PC-9 (cell line): Measurements from ENCODE around the gene ENGASE. TPM values are rescaled to one million over a fixed set of nuclear protein-coding genes. Genes with fewer than 3 reads are reported as not detected.
A peak's percentile ranks its signal among the peaks of the same experiment; 100 is the strongest.

Experiments
- BruUV-seq: library from RNA; stranded (reverse); fragments of 400-500 nt; replicated peaks from 2 replicates; lab custom pipeline; 2021; lab: Mats Ljungman, UMichigan
- CTCF ChIA-PET: fragments of 300-600 bp; sonication (Branson Sonifier 250); formaldehyde crosslinking; loops from one replicate; lab custom pipeline; 2022; ENCODE audit warnings: antibody characterized with exemption; lab: Charles Lee
- POLR2A ChIA-PET: fragments of 300-600 bp; sonication (Branson Sonifier 250); formaldehyde crosslinking; loops from one replicate; lab custom pipeline; 2022; ENCODE audit warnings: antibody characterized with exemption; ENCODE audit not compliant: unreplicated experiment; lab: Charles Lee
- DNase-seq, 2 experiments: peaks; one replicate each; pipeline versions ENCODE4 v3.0.0 to v3.0.0-alpha.2; 2015 to 2022; ENCODE audit warnings: mixed read lengths in 1 of 2
- H2AFZ ChIP-seq: fragments of 200-600 bp; sonication (generic); 2 replicates; pipeline ENCODE4 v1.8.1; 2017; ENCODE audit warnings: antibody characterized with exemption
- H3F3A ChIP-seq: fragments of 200-600 bp; sonication (generic); 2 replicates; pipeline ENCODE4 v1.8.1; 2017; ENCODE audit warnings: antibody characterized with exemption, mild to moderate bottlenecking, low read depth; ENCODE audit not compliant: insufficient read depth
- H3K27ac ChIP-seq: fragments of 200-600 bp; sonication (generic); 2 replicates; pipeline ENCODE4 v1.6.1; 2016; ENCODE audit warnings: mixed run types
- H3K27me3 ChIP-seq: fragments of 200-600 bp; sonication (generic); 2 replicates; pipeline ENCODE4 v1.6.1; 2016; ENCODE audit warnings: low read depth, mixed run types; ENCODE audit not compliant: insufficient read depth
- H3K36me3 ChIP-seq: fragments of 200-600 bp; sonication (generic); 2 replicates; pipeline ENCODE4 v1.6.1; 2016; ENCODE audit warnings: low read depth, mixed run types
- H3K4me1 ChIP-seq: fragments of 200-600 bp; sonication (generic); replicated peaks from 2 replicates; pipeline ENCODE4 v1.6.1; 2016; ENCODE audit warnings: mixed run types; ENCODE audit not compliant: insufficient read depth
- H3K4me2 ChIP-seq: fragments of 200-600 bp; sonication (generic); 2 replicates; pipeline ENCODE4 v1.6.1; 2017; ENCODE audit warnings: mixed run types
- H3K4me3 ChIP-seq: fragments of 200-600 bp; sonication (generic); 2 replicates; pipeline ENCODE4 v1.6.1; 2016; ENCODE audit warnings: mixed run types
- H3K79me2 ChIP-seq: fragments of 200-600 bp; sonication (generic); 2 replicates; pipeline ENCODE4 v1.6.1; 2017; ENCODE audit warnings: low read depth, mixed run types
- H3K9me2 ChIP-seq: fragments of 200-600 bp; sonication (generic); 2 replicates; pipeline ENCODE4 v1.8.1; 2017; ENCODE audit warnings: mild to moderate bottlenecking; ENCODE audit not compliant: insufficient read depth
- H3K9me3 ChIP-seq: fragments of 200-600 bp; sonication (generic); 2 replicates; pipeline ENCODE4 v1.8.1; 2016; ENCODE audit warnings: low read depth; ENCODE audit not compliant: insufficient read depth
- H4K20me1 ChIP-seq: fragments of 200-600 bp; sonication (generic); 2 replicates; pipeline ENCODE4 v1.8.1; 2017; ENCODE audit not compliant: insufficient read depth
- CTCF ChIP-seq: fragments of 200-600 bp; sonication (generic); conservative IDR thresholded peaks from 2 replicates; pipeline ENCODE4 v1.6.1; 2017; ENCODE audit warnings: mixed run types, antibody characterized with exemption, mild to moderate bottlenecking, moderate library complexity
- EZH2 ChIP-seq: fragments of 200-600 bp; sonication (generic); IDR thresholded peaks from 2 replicates; pipeline ENCODE4 v1.8.0; 2017; ENCODE audit warnings: antibody characterized with exemption, low read depth
- intact Hi-C: fragments of 100-400 bp; cut with micrococcal nuclease; formaldehyde crosslinking; loops from one replicate; pipeline ENCODE4 v1.10.0; 2022; ENCODE audit not compliant: unreplicated experiment
- total RNA-seq: library from RNA; stranded (reverse); gene quantifications from 2 replicates; pipeline ENCODE4 v1.2.3, GENCODE V29; 2021

ENGASE gene
- total RNA-seq, 1 experiment from 2014 or later: 15.7 TPM

GRCh38 chr17:79036596-79036995 lies 38.0 kb upstream of the ENGASE start:
- 0 out of 2 replicates have a peak overlapping the region, but pooled peaks have one; percentile 32 for H3K27ac ChIP-seq
- H3K36me3 ChIP-seq: no peaks in the 10 kb centered on the region
- peak in 1 of 2 experiments; percentile 77 for DNase-seq
- peak overlapping the region; percentile 42 for H3K4me2 ChIP-seq
- CTCF ChIA-PET: interaction anchor here (0.5 to 1.2 kb wide), 5 partner anchors 10 to 357 kb away, joined by 3 to 5 read pairs (median 4); no protein-coding TSS in a partner anchor
- intact Hi-C loops: no loop called here
- H3K9me3 ChIP-seq: no peaks in the 10 kb centered on the region
- POLR2A ChIA-PET: interaction anchor here (1.4 kb wide), 1 partner anchor 10 kb away, joined by 15 read pairs; no protein-coding TSS in a partner anchor
- peaks cover 9% of the 10 kb centered on the region for H3F3A ChIP-seq
- peaks cover 26% of the 10 kb centered on the region for H3K4me1 ChIP-seq
- H3K4me3 ChIP-seq: no peak overlapping the region
- no peaks in the 10 kb centered on the region for H3K9me2 ChIP-seq
- H2AFZ ChIP-seq: no peak overlapping the region
- TF ChIP-seq CTCF (no peak), EZH2 (no peak)
- no peaks in the 10 kb centered on the region for H3K79me2 ChIP-seq
- no TSS peak for BruUV-seq
- H4K20me1 ChIP-seq: no peaks in the 10 kb centered on the region
- no peaks in the 10 kb centered on the region for H3K27me3 ChIP-seq

- ChIA-PET POLR2A (no interaction called here), CTCF (no interaction called here)
- Histone ChIP-seq H2AFZ (no peak overlapping the region), H3K79me2 (no peaks in the 10 kb centered on the region), H3K4me3 (no peak overlapping the region), H4K20me1 (no peaks in the 10 kb centered on the region), H3K27ac (peak overlapping the region; percentile 34), H3K9me2 (no peaks in the 10 kb centered on the region), H3K27me3 (no peaks in the 10 kb centered on the region), H3K36me3 (no peaks in the 10 kb centered on the region), H3K4me2 (no peak overlapping the region), H3F3A (peaks cover 18% of the 10 kb centered on the region), H3K4me1 (peaks cover 26% of the 10 kb centered on the region), H3K9me3 (no peaks in the 10 kb centered on the region)
- TF ChIP-seq EZH2 (no peak), CTCF (no peak)
- peak in 1 of 2 experiments; percentile 38 for DNase-seq
- BruUV-seq: no TSS peak
- intact Hi-C loops: no loop called here
These were observed 36.0 kb upstream of the ENGASE start for GRCh38 chr17:79038545-79039135.

- CTCF ChIA-PET: no interaction called here
- Histone ChIP-seq H3K9me2 (no peaks in the 10 kb centered on the region), H3F3A (peaks cover 18% of the 10 kb centered on the region), H3K27ac (peak overlapping the region; percentile 34), H3K36me3 (no peaks in the 10 kb centered on the region), H3K79me2 (no peaks in the 10 kb centered on the region), H4K20me1 (no peaks in the 10 kb centered on the region), H3K9me3 (no peaks in the 10 kb centered on the region), H3K4me1 (peaks cover 26% of the 10 kb centered on the region), H3K4me3 (no peak overlapping the region), H3K4me2 (no peak overlapping the region), H3K27me3 (no peaks in the 10 kb centered on the region), H2AFZ (no peak overlapping the region)
- DNase-seq: no peak
- no TSS peak for BruUV-seq
- POLR2A ChIA-PET: no interaction called here
- intact Hi-C loops: no loop called here
- no peak for TF ChIP-seq EZH2
- TF ChIP-seq CTCF: no peak
These were observed 35.5 kb upstream of the ENGASE start for GRCh38 chr17:79039171-79039570.
